Measurements from ENCODE around the gene ZNF396. TPM values are rescaled to one million over a fixed set of nuclear protein-coding genes. Genes with fewer than 3 reads are reported as not detected.

The ZNF396 gene
- polyA plus RNA-seq, 3 donors, result 1.0 to 1.9 (median 1.1) TPM

DNA sequence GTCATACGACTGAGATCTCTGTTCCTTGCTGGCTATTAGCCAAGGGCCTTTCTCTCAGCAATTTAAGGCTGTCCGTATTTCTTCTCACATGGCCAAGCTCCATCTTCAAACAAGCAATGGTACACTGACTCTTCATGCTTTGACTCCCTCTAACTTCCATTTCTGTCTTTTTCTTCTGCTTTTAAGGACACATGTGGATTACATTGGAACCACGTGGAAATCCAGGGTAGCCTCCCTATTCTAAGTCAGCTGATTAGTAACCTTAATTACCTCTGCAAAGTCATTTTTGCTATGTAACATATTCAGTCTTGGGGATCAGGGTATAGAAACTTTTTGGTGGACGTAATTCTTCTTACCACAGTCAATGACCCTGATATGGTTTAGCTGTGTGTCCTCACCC, 41.5 kb upstream of the ZNF396 start:
- Histone ChIP-seq H3K36me3 (replicated peaks in 1 of 2; ENCODE audit: control insufficient read depth in 1 of 2, insufficient read depth in 2 of 2, low read length in 2 of 2) (no peaks in the 10 kb centered on the region), H3K4me2 (replicated peaks; ENCODE audit: extremely low read depth, low read length, poor library complexity, severe bottlenecking) (no peak overlapping the region), H3K27me3 (ENCODE audit: control insufficient read depth in 2 of 2, insufficient read depth in 2 of 2, low read length in 2 of 2) (no peaks in the 10 kb centered on the region), H3K9ac (ENCODE audit: insufficient read depth, low read length, poor library complexity, severe bottlenecking) (no peak overlapping the region), H4K20me1 (ENCODE audit: insufficient read depth, low read length) (no peaks in the 10 kb centered on the region), H3K27ac (ENCODE audit: low read depth in 1 of 2, low read length in 2 of 2) (no peak overlapping the region), H2AFZ (ENCODE audit: insufficient read depth, low read depth, low read length, poor library complexity, severe bottlenecking) (no peak overlapping the region), H3K4me1 (ENCODE audit: control insufficient read depth in 1 of 2, insufficient read depth in 2 of 2, low read length in 2 of 2) (peaks cover 21 to 23% of the 10 kb centered on the region in 2 donors), H3K9me3 (replicated peaks in 1 of 2; ENCODE audit: control insufficient read depth in 1 of 2, insufficient read depth in 1 of 2, low read length in 2 of 2) (peaks cover 0 to 5% of the 10 kb centered on the region in 2 donors), H3K4me3 (replicated peaks in 1 of 3; ENCODE audit: low read depth in 2 of 3, low read length in 3 of 3) (no peak overlapping the region), H3K79me2 (ENCODE audit: insufficient read depth, low read length) (no peaks in the 10 kb centered on the region)
- intact Hi-C loops (cut with micrococcal nuclease), result loop anchor here in 1 of 2 donors (10.0 kb wide), 1 partner anchor 166 kb away; the partner anchor contains the start of gene GALNT1
- no peak overlapping the region for H3K27ac Mint-ChIP-seq
- H3K4me3 Mint-ChIP-seq, result no peak overlapping the region
- no peaks in the 10 kb centered on the region for H3K36me3 Mint-ChIP-seq
- WGBS (ENCODE audit: insufficient coverage), result 90% methylated on average over 2 of the region's 4 CpGs
- peaks cover 24% of the 10 kb centered on the region for H3K4me1 Mint-ChIP-seq
- DNase-seq, result no peak
- TF ChIP-seq CTCF (IDR thresholded peaks at IDR 0.05), result no peak
- peaks cover 4 to 10% (median 10%) of the 10 kb centered on the region in 7 donors for H3K9me3 Mint-ChIP-seq
- peaks cover 0 to 4% (median 0%) of the 10 kb centered on the region in 3 donors for H3K27me3 Mint-ChIP-seq (ENCODE audit: low read depth in 3 of 3)

DNA sequence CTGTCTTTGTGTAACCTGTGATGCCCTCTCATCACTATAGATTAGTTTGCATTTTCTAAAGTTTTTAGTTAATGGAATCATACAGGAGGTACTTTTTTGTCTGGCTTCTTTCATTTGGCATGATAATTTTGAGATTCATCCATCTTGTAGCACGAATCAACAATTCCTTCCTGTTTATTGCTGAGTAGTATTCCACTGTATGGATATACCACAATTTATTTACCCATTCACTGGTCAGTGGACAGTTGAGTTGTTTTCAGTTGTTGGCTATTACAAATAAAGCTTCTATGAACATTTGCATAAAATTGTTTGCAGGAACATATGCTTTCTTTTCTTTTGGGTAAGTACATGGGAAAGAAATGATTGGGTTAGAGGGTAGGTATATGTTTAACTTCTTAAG, 40.1 kb upstream of the ZNF396 start:
- peaks cover 4 to 10% (median 10%) of the 10 kb centered on the region in 7 donors for H3K9me3 Mint-ChIP-seq
- no CpG with 5 or more reads among the region's 1 CpG for WGBS (ENCODE audit: insufficient coverage)
- DNase-seq, result no peak

More for the DNA sequence above, 40.1 kb upstream of the ZNF396 start:
- H3K27ac ChIP-seq (ENCODE audit: low read depth in 1 of 2, low read length in 2 of 2), result no peak overlapping the region
- H3K36me3 ChIP-seq (replicated peaks in 1 of 2; ENCODE audit: control insufficient read depth in 1 of 2, insufficient read depth in 2 of 2, low read length in 2 of 2), result no peaks in the 10 kb centered on the region
- peaks cover 31 to 35% of the 10 kb centered on the region in 2 donors for H3K4me1 ChIP-seq (ENCODE audit: control insufficient read depth in 1 of 2, insufficient read depth in 2 of 2, low read length in 2 of 2)
- Mint-ChIP-seq H3K4me3 (no peak overlapping the region), H3K27me3 (ENCODE audit: low read depth in 3 of 3) (peaks cover 0 to 3% (median 1%) of the 10 kb centered on the region in 3 donors), H3K4me1 (peaks cover 36% of the 10 kb centered on the region), H3K36me3 (no peaks in the 10 kb centered on the region), H3K27ac (no peak overlapping the region)
- intact Hi-C loops (cut with micrococcal nuclease), result loop anchor here in 1 of 2 donors (10.0 kb wide), 1 partner anchor 168 kb away; the partner anchor contains the start of gene GALNT1
- H3K9me3 ChIP-seq (replicated peaks in 1 of 2; ENCODE audit: control insufficient read depth in 1 of 2, insufficient read depth in 1 of 2, low read length in 2 of 2), result peaks cover 0 to 5% of the 10 kb centered on the region in 2 donors
- no peak overlapping the region for H3K4me3 ChIP-seq (replicated peaks in 1 of 3; ENCODE audit: low read depth in 2 of 3, low read length in 3 of 3)
- no peak for TF ChIP-seq CTCF (IDR thresholded peaks at IDR 0.05)
- H2AFZ ChIP-seq (ENCODE audit: insufficient read depth, low read depth, low read length, poor library complexity, severe bottlenecking), result no peak overlapping the region
- no peaks in the 10 kb centered on the region for H3K79me2 ChIP-seq (ENCODE audit: insufficient read depth, low read length)
- H3K4me2 ChIP-seq (replicated peaks; ENCODE audit: extremely low read depth, low read length, poor library complexity, severe bottlenecking), result no peak overlapping the region
- no peaks in the 10 kb centered on the region for H3K27me3 ChIP-seq (ENCODE audit: control insufficient read depth in 2 of 2, insufficient read depth in 2 of 2, low read length in 2 of 2)
- H4K20me1 ChIP-seq (ENCODE audit: insufficient read depth, low read length), result no peaks in the 10 kb centered on the region
- no peak overlapping the region for H3K9ac ChIP-seq (ENCODE audit: insufficient read depth, low read length, poor library complexity, severe bottlenecking)

Measured in CD14-positive monocyte (primary cell).